DND-41 (cell line): ENCODE results near the gene NFE2L2.

Source experiments
- EZH2 ChIP-seq: IDR thresholded peaks from 3 replicates; pipeline ENCODE4 v1.6.1; 2012; ENCODE audit warnings: borderline replicate concordance, low read depth, mild to moderate bottlenecking, moderate library complexity, low read length, inconsistent platforms; ENCODE audit not compliant: severe bottlenecking
- TF ChIP-seq, protein P1 (sequence below): IDR thresholded peaks from 2 replicates; pipeline ENCODE4 v1.5.1; 2012; ENCODE audit warnings: borderline replicate concordance, low read length, moderate library complexity, mild to moderate bottlenecking; ENCODE audit not compliant: poor library complexity, severe bottlenecking; ENCODE audit errors: extremely low read depth

- TF ChIP-seq EZH2 = no peak
- TF ChIP-seq, protein P1, sequence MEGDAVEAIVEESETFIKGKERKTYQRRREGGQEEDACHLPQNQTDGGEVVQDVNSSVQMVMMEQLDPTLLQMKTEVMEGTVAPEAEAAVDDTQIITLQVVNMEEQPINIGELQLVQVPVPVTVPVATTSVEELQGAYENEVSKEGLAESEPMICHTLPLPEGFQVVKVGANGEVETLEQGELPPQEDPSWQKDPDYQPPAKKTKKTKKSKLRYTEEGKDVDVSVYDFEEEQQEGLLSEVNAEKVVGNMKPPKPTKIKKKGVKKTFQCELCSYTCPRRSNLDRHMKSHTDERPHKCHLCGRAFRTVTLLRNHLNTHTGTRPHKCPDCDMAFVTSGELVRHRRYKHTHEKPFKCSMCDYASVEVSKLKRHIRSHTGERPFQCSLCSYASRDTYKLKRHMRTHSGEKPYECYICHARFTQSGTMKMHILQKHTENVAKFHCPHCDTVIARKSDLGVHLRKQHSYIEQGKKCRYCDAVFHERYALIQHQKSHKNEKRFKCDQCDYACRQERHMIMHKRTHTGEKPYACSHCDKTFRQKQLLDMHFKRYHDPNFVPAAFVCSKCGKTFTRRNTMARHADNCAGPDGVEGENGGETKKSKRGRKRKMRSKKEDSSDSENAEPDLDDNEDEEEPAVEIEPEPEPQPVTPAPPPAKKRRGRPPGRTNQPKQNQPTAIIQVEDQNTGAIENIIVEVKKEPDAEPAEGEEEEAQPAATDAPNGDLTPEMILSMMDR = no peak
Measured at GRCh38 chr2:177268187-177268871, 3.8 kb upstream of the NFE2L2 start.
